Left lung (tissue), 10 donors: Measurements from ENCODE around the gene XXYLT1. TPM values are rescaled to one million over a fixed set of nuclear protein-coding genes. Genes with fewer than 3 reads are reported as not detected.

Experiments
- ATAC-seq: fragments of 200-7000 bp; cut with Tn5 transposase; one replicate; pipeline ENCODE4 v1.9.1; 2020; ENCODE audit warnings: moderate library complexity
- DNase-seq, 4 donors: peaks; one replicate each; pipeline ENCODE4 v3.0.0-alpha.2; 2013 to 2020
- H3K27ac ChIP-seq, 2 donors: fragments of 200-600 bp; sonication (generic) in 1 of 2; one replicate each; pipeline versions ENCODE4 v1.5.0 to v1.8.0; 2020 to 2021
- H3K27me3 ChIP-seq, 2 donors: fragments of 200-600 bp; sonication (generic) in 1 of 2; one replicate each; pipeline versions ENCODE4 v1.5.0 to v1.8.0; 2020 to 2021
- H3K36me3 ChIP-seq, 2 donors: fragments of 200-600 bp; sonication (generic) in 1 of 2; one replicate each; pipeline versions ENCODE4 v1.5.0 to v1.8.0; 2020 to 2021
- H3K4me1 ChIP-seq, 2 donors: fragments of 200-600 bp; one replicate each; pipeline ENCODE4 v1.8.0; 2021
- H3K4me3 ChIP-seq, 2 donors: fragments of 200-600 bp; sonication (generic) in 1 of 2; one replicate each; pipeline versions ENCODE4 v1.5.0 to v1.8.0; 2020 to 2021; ENCODE audit warnings: mild to moderate bottlenecking in 1 of 2
- H3K9me3 ChIP-seq, 2 donors: fragments of 200-600 bp; sonication (generic) in 1 of 2; one replicate each; pipeline versions ENCODE4 v1.5.0 to v1.8.0; 2020 to 2021
- intact Hi-C, 2 donors: fragments of 100-400 bp; cut with DNase I; formaldehyde crosslinking; loops; one replicate each; pipeline versions ENCODE4 v1.11.2 to v1.14.2; 2022
- polyA plus RNA-seq, 6 donors: library from polyadenylated mRNA; unstranded; fragments of 120-200 nt; gene quantifications; one replicate each; pipeline ENCODE4 v1.2.1, GENCODE V29; 2013; ENCODE audit not compliant: insufficient read length in 6 of 6
- total RNA-seq, 2 donors: library from RNA; stranded (reverse); fragmentation: NEBNext Ultra II Directional; extraction: Animal tissue kit (Norgen Biotek cat#: 25700); gene quantifications; one replicate each; pipeline ENCODE4 v1.2.1, GENCODE V29; 2021
- TF ChIP-seq, protein P1 (sequence below), 2 donors: fragments of 200-600 bp; sonication (generic) in 1 of 2; IDR thresholded peaks; one replicate each; pipeline versions ENCODE4 v1.5.0 to v1.8.0; 2021; ENCODE audit warnings: antibody characterized with exemption in 2 of 2
- donor health status: DM: no; HTN: yes; CAD: no.
- donor health status: DM: no; HTN: no; CAD: no.

Gene XXYLT1
- total and polyA plus RNA-seq, 8 donors: 11.3 to 31.1 (median 25.5) TPM

DNA sequence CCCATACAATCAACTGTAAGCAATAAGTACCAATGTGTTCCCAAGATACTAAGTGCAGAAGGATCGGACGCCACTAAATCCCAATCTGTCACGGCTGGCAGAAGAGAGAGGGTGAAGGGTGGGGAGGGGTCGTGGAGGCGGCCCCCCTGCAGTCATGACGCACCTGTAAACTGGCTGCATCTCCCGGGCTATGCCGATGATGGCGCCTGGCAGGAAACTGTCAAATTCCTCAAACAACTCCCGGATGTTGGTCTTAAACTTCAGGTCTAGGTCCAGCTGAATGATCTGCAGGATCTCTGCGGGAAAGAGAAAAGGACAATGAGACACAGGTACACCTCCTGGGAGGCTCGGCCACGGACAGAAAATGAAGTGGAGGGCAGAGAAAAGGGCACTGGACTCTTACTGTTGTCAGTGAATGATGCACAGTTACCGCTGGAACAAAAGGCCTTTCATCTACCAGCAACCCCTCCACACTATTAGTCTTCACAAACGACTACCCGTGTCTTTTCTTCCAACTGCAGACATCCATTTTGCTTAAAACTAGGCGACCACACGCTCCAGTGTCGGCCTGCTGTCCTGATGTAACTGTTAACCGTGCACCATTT lies 114.6 kb downstream of the XXYLT1 start:
- Histone ChIP-seq H3K4me1 (peaks cover 31 to 69% of the 10 kb centered on the region in 2 donors), H3K9me3 (no peaks in the 10 kb centered on the region), H3K27ac (peak overlapping the region; percentile 68 to 91), H3K36me3 (no peaks in the 10 kb centered on the region), H3K4me3 (no peak overlapping the region), H3K27me3 (no peaks in the 10 kb centered on the region)
- DNase-seq: no peak
- TF ChIP-seq, protein P1, sequence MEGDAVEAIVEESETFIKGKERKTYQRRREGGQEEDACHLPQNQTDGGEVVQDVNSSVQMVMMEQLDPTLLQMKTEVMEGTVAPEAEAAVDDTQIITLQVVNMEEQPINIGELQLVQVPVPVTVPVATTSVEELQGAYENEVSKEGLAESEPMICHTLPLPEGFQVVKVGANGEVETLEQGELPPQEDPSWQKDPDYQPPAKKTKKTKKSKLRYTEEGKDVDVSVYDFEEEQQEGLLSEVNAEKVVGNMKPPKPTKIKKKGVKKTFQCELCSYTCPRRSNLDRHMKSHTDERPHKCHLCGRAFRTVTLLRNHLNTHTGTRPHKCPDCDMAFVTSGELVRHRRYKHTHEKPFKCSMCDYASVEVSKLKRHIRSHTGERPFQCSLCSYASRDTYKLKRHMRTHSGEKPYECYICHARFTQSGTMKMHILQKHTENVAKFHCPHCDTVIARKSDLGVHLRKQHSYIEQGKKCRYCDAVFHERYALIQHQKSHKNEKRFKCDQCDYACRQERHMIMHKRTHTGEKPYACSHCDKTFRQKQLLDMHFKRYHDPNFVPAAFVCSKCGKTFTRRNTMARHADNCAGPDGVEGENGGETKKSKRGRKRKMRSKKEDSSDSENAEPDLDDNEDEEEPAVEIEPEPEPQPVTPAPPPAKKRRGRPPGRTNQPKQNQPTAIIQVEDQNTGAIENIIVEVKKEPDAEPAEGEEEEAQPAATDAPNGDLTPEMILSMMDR (IDR thresholded peaks at IDR 0.05): no peak
- intact Hi-C loops: no loop called here
- ATAC-seq: no peak

DNA sequence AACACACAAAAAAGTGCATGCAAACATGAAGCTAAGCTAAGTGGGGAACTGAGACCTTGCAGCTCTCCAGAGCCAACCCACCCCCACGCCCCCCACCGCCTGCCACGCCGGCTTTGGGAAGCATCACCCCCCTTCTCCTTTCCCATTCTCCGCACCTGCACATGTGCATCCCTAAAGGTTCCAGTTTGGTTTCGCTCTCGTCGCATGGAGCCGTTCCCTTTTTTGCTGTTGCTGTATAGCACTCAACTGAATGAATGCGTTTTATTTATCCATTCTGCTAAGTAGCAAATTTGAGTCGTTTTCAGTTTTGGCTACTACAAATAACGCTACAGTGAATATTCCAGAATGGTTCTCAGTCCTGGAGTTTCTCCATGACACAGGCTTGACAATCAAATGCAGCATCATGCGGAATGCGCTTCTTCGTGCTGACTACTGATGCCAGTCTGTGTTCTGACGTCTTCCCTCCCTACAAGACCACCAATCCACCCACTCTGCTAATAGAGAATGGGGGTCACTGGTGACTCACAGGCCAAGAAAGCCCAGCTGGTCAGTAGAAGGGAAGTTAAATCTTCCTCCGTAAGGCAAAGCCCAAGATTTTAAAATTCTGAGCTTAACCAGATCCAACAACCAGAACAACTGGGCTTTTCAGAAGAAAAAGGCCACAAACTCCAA lies 115.3 kb downstream of the XXYLT1 start:
- no peak for ATAC-seq
- intact Hi-C loops: no loop called here
- TF ChIP-seq, protein P1 (IDR thresholded peaks at IDR 0.05): no peak
- no peaks in the 10 kb centered on the region for H3K9me3 ChIP-seq
- no peaks in the 10 kb centered on the region for H3K27me3 ChIP-seq
- H3K36me3 ChIP-seq: no peaks in the 10 kb centered on the region
- H3K27ac ChIP-seq: peak overlapping the region; percentile 68 to 91
- DNase-seq: no peak
- no peak overlapping the region for H3K4me3 ChIP-seq
- peaks cover 33 to 69% of the 10 kb centered on the region in 2 donors for H3K4me1 ChIP-seq

DNA sequence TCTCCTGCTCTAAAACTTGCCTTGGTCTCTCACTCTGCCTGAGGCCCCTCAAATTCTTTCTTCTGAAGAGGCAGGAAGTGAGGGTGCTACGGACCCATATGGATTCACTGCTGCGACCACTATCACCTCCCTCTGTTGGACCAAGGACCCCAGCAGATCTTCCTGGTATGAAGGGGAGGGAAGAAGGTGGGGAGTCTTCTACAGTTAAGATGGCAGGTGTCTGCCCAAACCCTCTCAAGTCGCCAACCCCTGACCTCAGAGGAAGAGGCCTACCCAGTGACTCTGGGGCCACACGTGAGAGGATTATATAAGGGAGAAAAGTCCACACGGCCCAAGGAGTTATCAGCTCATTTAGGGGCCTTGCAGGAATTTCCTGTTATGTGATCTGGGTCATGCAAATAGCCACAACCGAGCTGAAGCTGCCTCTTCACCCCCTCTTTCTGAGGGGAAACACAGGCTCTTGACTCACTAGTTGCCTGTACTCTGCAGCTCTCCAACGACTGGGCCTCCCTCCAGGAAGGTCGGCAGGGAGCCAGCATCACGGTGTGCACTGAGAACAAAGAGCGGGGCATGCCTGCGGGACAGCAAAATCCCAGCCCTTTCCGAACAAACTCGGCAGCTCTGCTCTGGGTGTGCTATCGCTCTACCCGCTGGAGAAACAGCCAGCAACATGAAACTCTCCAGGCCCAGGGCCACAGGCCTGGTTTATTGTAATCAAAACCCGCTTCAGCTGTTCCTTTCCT lies 116.0 kb downstream of the XXYLT1 start:
- ATAC-seq: peak; percentile 74
- TF ChIP-seq, protein P1 (IDR thresholded peaks at IDR 0.05): no peak
- DNase-seq: peak; percentile 76 to 91 (median 90)
- Histone ChIP-seq H3K9me3 (no peaks in the 10 kb centered on the region), H3K27ac (peak overlapping the region; percentile 68 to 91), H3K4me3 (no peak overlapping the region), H3K27me3 (no peaks in the 10 kb centered on the region), H3K36me3 (no peaks in the 10 kb centered on the region), H3K4me1 (peaks cover 29 to 69% of the 10 kb centered on the region in 2 donors)
- intact Hi-C loops: no loop called here

DNA sequence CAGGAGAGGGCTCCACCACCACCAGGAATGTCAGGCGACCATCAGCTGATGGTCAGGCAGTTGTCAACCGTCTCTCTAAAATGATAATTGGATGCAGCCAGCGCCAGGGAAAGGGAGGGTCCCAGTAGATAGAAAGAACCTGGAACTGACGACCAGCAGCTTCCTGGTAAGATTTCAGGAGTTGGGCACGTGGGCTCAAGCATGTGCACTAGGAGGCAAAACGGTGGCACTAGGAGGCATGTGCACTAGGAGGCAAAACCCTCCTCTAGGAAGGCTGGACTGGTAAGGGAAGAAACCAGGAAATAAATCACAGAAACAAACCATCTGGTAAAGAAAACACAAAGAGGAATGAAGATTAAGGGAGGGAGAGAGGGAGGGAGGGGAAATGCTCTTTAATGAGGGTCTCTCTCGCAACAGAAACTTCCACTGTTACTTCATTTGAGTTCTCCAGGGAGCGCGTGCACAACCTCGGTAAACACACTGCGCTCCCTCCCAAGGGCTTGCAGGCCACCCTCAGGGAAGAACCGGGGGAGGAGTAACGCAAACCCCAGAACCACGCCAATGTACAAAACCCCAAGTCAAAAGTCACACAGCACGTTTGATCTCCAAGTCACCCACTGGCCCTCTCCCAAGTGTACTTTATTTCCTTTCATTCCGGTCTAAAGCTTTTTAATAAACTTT lies 116.7 kb downstream of the XXYLT1 start:
- ATAC-seq (peak; percentile 25), DNase-seq (peak in 2 of 4 donors; percentile 70 to 84)
- Histone ChIP-seq H3K4me1 (peaks cover 33 to 74% of the 10 kb centered on the region in 2 donors), H3K36me3 (no peaks in the 10 kb centered on the region), H3K4me3 (no peak overlapping the region), H3K27me3 (no peaks in the 10 kb centered on the region), H3K9me3 (no peaks in the 10 kb centered on the region), H3K27ac (peak overlapping the region; percentile 68 to 91)
- intact Hi-C loops: no loop called here
- TF ChIP-seq, protein P1 (IDR thresholded peaks at IDR 0.05): no peak
